GM19023 (cell line): ENCODE measurements around the gene EIF3CL.
"Not testable (repeated sequence)": the region's sequence is repeated elsewhere in the genome, so short reads cannot be mapped to it uniquely, and the experiment has no call there.

ENCODE experiments used
- ATAC-seq: cut with Tn5 transposase; IDR thresholded peaks from one replicate; pipeline ENCODE4 v1.9.1; 2021; ENCODE audit warnings: mild to moderate bottlenecking, moderate library complexity; ENCODE audit not compliant: unreplicated experiment

Gene EIF3CL, protein sequence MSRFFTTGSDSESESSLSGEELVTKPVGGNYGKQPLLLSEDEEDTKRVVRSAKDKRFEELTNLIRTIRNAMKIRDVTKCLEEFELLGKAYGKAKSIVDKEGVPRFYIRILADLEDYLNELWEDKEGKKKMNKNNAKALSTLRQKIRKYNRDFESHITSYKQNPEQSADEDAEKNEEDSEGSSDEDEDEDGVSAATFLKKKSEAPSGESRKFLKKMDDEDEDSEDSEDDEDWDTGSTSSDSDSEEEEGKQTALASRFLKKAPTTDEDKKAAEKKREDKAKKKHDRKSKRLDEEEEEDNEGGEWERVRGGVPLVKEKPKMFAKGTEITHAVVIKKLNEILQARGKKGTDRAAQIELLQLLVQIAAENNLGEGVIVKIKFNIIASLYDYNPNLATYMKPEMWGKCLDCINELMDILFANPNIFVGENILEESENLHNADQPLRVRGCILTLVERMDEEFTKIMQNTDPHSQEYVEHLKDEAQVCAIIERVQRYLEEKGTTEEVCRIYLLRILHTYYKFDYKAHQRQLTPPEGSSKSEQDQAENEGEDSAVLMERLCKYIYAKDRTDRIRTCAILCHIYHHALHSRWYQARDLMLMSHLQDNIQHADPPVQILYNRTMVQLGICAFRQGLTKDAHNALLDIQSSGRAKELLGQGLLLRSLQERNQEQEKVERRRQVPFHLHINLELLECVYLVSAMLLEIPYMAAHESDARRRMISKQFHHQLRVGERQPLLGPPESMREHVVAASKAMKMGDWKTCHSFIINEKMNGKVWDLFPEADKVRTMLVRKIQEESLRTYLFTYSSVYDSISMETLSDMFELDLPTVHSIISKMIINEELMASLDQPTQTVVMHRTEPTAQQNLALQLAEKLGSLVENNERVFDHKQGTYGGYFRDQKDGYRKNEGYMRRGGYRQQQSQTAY

DNA sequence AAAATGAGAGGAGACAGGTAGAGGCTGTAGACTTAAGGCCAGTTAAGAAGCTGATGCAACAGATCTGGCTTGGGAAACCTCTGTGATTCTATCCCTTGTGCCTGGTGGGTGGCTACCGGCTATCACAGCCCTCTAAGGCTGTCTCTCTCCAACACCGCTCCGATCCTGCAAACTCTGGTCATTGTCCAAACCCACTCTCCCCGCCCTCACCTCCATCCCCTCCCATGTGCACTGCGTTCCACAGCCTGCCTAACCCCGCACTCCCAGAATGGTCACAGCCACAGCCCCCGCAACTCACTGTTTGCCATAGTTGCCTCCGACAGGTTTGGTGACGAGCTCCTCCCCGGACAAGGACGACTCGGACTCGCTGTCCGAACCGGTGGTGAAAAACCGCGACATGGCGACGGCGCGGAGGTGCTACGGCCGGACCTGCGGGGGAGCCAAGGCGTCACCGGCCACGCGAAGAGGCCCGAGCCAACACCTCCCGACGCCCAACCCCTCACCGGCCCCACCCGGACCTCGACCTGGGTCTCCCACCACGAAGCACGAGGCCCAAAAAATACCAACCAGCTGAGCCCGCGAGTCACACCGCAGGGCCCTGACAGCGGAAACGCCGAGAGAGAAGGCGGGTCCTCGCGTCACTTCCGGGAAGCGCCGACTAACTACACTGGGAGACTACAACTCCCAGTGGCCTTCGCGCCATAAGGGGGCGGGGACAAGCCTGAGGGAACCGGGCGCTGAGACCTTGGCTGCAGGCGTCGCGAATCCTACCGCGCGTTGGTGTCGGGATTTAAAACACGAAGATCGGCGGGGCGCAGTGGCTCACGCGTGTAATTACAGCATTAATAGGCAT, at the start of gene EIF3CL:
Gene EIF3CL, minus strand, starts transcription at position 622 of the 853 bp plus-strand sequence. Its CDS starts 223 bp downstream, at position 399.
- peak; percentile 99 for ATAC-seq

DNA sequence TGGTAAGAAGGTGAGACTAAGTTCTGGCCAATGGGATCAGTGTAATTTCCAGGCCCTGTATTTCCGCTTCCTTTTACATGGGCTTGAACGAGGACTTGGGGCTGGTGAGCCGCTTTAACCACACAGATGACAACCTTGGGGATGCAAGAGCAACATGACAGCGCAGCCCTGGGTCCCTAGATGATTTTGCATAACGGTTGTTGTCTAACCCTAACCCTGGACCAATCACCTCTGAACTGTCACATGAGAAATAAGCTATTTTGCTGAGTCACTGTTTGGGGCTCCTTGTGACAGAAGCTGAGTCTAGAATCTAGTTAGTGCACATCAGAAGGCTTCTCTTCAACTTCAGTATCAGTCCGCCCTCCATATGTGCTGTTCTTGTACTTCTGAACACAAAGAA, 43.4 kb upstream of the EIF3CL start:
- ATAC-seq: not testable (repeated sequence)

DNA sequence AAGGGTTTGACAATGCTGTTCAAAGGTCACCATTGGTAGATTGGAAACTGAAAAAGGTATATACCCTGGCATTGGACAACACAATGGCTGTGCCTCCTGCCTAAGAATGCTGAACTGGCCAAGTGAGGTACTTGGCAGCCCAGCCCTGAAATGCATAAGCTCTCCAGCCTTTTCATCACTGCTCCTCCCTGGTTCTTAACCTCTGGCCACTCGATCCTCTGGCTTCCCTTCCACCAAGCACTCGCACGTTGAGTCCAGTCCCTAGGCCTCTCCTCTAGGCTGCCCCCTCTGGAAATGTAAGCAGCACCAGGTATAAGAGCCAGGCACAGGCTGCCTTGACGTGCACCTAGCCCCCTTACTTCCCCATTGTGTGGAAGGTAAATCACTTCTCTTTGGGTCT, 42.7 kb upstream of the EIF3CL start:
- not testable (repeated sequence) for ATAC-seq

DNA sequence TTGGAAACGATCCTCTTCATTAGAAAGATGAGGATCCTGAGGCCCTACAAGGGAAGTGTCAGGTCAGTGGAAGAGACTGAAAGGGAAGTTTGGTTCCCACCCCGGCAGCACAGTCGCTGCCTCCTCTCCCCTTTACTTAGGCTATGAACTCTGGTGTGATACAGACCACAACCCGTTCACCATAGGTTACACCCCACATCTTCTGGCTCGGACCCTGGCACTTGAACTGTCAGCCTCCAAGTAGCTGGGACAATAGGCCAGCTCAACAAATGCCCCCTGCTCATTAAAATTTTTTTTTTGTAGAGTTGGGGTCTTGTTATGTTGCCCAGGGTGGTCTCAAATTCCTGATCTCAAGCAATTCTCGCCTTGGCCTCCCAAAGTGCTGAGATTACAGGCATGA, 40.3 kb upstream of the EIF3CL start:
- not testable (repeated sequence) for ATAC-seq

DNA sequence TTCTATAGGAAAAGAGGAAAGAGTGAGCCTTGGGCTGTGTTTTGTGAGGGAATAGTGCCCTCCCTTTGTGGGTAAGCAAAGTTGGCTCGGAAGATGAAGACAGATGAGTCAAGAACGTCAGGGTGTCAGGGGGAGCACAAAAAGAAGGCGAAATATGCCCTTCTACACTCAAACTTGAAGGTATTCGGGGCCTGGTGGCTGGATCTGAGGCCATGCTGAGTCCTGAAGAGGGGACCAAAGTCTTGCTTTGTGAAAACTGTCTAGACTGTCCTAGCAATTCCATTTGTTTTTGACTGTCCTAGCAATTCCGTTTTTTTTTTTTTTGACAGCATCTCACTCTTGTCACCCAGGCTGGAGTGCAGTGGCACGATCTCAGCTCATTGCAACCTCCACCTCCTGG, 35.3 kb upstream of the EIF3CL start:
- not testable (repeated sequence) for ATAC-seq

DNA sequence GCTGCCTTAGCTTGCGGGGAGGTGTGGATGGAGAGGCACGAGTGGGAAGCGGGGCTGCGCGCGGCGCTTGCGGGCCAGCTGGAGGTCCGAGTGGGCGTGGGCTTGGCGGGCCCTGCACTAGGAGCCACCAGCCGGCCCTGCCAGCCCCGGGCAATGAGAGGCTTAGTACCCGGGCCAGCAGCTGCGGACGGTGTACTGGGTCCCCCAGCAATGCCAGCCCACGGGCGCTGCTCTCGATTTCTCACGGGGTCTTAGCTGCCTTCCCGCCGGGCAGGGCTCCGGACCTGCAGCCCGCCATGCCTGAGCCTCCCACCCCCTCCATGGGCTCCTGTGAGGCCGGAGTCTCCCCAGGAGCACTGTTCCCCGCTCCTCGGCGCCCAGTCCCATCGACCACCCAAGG, 31.7 kb upstream of the EIF3CL start:
- ATAC-seq: not testable (repeated sequence)

DNA sequence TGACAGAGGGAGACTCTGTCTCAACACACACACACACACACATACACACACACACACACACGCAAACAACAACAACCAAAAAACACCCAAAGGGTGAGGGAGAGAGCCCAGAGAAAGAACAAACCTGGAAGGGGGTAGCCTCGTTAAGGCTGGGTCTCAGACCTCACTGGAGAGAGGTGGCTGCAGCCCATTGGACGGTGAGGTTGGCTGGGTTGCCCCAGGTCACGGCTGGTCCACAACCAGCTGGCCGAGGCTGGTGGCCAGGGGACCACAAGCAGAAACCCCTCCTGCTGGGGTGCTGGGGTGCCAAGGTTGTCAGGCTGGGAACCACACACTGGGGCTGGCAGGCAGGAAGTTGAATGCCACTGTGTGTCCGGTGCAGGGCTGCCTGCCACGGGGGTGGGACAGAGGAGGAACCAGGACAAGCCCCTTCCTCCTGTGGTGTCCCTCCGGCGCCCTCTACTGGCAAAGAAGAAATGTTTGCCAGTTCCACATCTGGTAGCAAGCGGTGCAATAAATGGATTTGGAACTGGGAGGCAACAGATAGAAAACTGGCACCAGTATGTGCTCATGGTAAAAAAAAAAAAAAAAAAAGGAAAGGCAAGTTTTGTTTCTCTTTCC, 22.5 kb upstream of the EIF3CL start:
- ATAC-seq: peak; percentile 74

DNA sequence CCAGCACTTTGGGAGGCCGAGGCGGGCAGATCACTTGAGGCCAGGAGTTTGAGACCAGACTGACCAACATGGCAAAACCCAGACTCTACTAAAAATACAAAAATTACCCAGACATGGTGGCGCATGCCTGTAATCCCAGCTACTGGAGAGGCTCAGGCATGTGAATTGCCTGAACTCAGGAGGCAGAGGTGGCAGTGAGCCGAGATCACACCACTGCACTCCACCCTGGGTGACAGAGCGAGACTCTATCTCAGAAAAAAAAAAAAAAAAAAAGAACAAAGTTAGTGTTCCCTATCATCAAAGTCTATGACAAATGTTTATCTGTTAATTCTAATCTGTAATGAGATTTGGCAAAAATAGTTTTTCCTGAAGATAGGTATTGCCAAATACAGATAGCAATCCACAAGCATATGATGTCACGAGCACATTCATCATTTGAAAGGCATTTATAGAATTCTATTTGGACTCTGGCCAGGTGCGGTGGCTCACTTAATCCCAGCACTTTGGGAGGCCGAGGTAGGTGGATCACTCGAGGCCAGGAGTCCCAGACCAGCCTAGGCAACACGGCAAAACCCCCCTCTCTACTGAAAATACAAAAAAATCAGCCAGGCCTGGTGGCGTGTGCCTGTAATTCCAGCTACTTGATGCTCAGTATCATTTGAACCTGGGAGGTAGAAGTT, 17.6 kb upstream of the EIF3CL start:
- ATAC-seq: not testable (repeated sequence)

DNA sequence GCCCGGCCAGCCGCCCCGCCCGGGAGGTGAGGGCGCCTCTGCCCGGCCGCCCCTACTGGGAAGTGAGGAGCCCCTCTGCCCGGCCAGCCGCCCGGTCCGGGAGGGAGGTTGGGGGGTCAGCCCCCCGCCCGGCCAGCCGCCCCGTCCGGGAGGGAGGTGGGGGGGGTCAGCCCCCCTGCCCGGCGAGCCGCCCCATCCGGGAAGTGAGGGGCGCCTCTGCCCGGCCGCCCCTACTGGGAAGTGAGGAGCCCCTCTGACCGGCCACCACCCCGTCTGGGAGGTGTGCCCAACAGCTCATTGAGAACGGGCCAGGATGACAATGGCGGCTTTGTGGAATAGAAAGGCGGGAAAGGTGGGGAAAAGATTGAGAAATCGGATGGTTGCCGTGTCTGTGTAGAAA, 13.4 kb upstream of the EIF3CL start:
- ATAC-seq: not testable (repeated sequence)

DNA sequence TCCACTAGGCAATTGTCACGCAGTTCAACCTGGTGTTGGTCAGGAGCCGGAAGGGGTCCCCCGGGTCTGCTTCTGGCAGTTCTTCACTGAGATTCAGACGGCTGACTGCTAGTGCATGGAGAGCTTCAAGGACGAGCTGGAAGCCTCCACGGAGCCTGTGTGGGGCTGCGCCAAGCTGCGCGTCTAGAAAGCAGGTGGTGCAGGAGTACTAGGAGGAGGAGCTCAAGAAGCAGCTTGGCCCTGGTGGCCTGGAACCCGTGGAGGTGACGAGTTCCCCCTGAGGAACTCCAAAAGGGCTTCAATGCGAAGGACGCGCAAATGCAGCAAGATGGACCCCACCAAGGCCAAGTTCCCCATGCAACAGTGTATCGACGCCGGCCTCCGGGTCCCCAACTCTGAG, 10.9 kb upstream of the EIF3CL start:
- not testable (repeated sequence) for ATAC-seq

DNA sequence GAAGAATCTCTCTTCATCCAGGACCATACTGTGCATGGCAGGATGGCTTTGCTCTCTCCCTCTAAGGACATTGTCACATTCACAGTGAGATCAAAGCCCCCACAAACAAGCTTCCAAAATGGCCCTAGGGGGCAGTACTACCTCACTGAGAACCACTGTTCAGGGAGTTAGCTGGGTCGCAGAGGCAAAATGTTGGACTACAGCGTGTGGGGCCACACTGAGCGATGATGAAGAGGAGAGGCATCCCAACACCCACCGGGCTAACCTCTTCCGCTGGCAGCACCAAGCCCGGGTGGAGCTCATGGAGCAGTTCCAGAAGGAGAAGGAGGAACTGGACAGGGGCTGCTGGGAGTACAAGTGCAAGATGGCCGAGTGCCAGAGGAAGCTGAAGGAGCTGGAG, 9.9 kb upstream of the EIF3CL start:
- not testable (repeated sequence) for ATAC-seq

DNA sequence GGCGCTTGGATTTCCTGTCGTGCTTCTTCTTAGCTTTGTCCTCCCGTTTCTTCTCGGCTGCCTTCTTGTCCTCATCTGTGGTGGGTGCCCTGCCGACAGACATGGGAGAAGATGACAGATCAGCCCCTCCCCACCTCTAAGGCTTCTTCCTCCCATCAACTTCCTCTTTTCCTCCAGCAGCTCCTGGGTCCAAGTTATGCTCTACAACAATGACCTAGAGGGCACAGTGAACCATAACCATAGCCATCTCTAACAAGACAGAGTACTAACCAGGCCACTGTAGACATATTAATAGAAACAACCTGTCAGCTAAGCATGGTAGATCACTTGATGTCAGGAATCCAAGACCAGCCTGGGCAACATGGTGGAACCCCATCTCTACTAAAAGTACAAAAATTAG, 11.6 kb downstream of the EIF3CL start:
- ATAC-seq: not testable (repeated sequence)

DNA sequence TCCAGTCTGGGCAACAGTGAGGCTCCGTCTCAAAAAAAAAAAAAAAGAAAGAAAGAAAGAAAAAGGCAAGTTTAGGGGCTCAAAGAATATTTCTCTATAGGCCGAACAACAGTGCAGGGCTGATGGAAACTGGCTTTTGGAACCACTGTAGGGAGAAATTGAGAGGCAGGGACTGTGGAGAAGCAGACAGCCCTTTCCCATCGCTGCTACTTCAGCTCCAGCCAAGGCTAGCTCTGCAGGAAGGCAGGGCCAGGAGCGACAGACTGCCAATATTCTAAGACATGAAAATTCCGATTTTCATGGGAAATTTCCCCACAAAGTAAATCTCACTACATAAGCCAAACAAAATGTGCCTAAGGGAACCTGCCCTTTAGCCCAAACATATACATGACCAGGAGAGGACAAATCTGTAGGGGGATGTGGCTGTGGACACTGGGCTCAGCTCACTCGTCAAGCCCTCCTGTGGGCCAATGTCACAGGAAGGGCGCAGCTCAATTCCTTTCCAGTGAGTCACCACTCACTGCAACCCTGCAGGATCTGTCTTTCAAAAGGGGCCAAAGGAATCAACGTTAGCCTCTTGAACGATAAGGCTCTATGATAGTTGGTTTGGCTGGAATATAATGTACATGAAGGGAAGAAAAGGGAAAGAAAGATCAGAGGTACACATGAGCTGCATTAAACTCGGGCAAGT, 21.3 kb downstream of the EIF3CL start:
- ATAC-seq: not testable (repeated sequence)

DNA sequence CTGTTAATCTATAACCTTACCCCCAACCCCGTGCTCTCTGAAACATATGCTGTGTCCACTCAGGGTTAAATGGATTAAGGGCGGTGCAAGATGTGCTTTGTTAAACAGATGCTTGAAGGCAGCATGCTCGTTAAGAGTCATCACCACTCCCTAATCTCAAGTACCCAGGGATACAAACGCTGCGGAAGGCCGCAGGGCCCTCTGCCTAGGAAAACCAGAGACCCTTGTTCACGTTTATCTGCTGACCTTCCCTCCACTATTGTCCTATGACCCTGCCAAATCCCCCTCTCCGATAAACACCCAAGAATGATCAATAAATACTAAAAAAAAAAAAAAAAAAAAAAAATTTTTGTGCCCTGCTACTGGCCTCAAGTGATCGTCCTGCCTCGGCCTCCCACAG, 25.8 kb downstream of the EIF3CL start:
- ATAC-seq: not testable (repeated sequence)

DNA sequence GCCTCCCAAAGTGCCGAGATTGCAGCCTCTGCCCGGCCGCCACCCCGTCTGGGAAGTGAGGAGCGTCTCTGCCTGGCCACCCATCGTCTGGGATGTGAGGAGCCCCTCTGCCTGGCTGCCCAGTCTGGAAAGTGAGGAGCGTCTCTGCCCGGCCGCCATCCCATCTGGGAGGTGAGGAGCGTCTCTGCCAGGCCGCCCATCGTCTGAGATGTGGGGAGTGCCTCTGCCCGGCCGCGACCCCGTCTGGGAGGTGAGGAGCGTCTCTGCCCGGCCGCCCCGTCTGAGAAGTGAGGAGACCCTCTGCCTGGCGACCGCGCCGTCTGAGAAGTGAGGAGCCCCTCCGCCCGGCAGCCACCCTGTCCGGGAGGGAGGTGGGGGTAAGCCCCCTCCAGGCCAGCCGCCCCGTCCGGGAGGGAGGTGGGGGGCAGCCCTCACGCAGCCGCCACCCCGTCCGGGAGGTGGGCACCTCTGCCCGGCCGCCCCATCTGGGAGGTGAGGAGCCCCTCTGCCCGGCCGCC, 26.5 kb downstream of the EIF3CL start:
- not testable (repeated sequence) for ATAC-seq

DNA sequence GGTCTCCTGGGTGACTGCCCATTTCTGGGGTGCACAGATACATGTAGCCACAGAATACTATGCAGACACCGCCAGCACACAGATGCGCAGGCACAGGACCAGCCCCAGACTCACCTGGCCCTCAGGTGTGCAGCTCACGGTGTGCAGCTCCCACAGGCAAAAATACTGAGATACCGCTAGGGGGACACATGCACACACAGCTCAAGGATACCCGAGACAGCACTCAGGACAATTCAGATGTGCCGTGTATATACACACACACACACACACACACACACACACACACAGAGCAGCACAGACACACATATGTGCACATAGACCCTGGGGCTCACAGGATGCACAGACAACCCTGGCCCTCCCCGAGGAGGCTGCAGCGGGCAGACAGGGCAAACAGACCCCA, 28.5 kb downstream of the EIF3CL start:
- not testable (repeated sequence) for ATAC-seq

DNA sequence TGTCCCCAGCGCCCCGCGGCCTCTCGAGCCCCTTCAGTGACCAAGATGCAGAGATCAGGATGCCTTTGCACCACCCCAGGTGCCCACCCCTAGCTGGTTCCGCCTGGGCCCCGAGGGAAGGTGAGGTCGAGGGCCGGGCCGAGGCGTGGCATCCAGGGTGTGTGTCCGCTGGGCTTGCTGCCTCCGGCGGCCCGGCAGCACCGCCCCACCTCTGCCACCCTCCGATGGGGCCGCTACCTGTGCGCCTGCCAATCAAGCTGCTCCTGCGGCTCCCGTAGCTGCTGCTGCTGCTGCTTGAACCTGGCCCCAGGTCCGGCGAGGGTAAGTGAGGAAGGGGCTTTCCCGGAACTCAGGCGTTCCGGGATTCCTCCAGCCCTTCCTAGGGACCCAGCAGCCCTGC, 29.4 kb downstream of the EIF3CL start:
- not testable (repeated sequence) for ATAC-seq

DNA sequence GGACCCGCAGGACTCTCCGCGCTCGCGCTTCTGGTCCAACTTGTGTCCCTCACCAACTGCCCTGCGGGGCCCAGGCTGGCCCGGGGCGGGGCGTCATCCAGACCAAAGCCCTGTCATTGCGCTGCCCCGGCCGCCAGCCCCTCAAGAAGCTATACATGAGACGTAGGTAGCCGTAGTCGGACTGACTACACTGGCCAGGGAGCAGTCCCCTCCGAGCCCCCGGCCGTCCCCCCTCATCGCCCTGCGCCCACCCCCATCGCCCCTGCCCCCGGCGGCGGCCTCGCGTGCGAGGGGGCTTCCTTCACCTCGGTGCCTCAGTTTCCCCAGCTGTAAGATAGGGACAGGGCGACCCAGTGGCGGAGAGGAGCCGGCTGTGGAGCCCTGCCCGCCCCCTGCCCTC, 35.7 kb downstream of the EIF3CL start:
- not testable (repeated sequence) for ATAC-seq
